GM19239 (cell line): ENCODE data around the gene ASIC4.
A peak's percentile ranks its signal among the peaks of the same experiment; 100 is the strongest.

Experiments
- DNase-seq: peaks from one replicate; pipeline ENCODE4 v3.0.0; 2011; ENCODE audit warnings: low spot score; ENCODE audit not compliant: insufficient read length
- FAIRE-seq: peaks from 2 replicates; lab custom pipeline; 2011; peaks lifted over from hg19 to GRCh38; lab: Jason Lieb, UNC

ASIC4 gene

DNA sequence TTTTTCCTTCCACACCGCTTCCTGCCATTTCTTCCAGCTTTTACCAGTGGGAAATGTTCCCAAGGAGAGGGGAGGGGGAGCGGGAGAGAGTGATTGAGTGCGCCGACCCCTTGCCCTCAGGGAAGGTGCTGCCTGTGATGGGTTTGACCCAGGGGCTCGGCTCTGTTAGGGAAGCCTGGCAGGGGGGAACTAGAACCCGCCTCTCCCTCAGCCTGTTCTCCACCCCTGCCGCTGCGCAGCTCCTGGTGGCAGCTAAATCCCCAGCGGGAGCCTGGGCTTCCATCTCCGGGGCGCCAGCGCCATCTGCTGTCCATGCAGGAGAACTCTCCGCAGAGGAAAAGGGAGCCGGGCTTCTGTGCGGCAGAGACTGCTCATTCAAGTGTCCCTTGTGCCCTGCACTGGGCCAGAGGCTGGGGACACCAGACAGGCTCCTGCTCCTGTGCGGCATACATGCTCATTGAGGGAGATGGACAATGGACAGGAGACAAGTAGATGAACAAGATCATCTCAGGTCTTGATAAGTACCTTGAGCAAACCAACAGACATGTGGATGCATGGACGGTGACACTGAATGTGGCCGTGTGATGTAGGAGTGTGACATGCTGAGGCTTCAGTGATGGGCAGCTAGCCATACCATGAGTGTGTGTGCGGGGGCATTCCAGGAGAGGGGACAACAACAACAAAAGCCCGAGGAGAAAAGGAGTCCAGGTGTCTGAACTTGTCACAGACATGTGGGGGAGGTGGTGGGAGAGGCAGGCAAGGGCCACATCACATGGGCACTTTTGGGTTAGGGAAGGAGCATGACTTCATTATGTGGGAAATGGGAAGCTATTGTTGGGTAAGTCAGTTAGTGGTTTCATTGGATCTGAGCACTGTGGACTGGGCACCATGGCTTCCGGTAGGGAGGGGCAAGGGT lies 16.0 kb downstream of the ASIC4 start:
- peak; percentile 64 for FAIRE-seq
- DNase-seq = peak; percentile 96

DNA sequence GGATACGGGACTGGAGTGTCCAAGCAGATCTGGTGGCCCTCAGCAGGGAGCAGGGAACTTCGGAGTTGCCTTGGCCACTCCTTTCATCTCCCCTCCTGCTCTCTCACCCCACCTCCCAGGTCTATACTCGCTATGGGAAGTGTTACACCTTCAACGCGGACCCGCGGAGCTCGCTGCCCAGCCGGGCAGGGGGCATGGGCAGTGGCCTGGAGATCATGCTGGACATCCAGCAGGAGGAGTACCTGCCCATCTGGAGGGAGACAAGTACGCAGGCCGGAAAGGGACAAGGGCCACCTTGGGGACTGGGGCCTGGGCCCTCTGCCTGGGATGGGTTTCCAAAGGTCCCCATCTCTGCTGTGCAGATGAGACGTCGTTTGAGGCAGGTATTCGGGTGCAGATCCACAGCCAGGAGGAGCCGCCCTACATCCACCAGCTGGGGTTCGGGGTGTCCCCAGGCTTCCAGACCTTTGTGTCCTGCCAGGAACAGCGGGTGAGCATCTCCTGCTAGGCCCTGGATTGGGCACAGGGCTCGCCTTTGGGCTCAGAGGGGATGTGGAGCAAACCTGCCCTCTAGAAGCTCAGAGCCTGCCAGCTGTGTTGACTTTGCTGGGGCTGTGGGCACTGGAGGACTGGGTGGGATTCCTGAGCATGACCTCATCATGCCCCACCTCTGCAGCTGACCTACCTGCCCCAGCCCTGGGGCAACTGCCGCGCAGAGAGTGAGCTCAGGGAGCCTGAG lies 17.5 kb downstream of the ASIC4 start:
- no peak for FAIRE-seq
- no peak for DNase-seq

DNA sequence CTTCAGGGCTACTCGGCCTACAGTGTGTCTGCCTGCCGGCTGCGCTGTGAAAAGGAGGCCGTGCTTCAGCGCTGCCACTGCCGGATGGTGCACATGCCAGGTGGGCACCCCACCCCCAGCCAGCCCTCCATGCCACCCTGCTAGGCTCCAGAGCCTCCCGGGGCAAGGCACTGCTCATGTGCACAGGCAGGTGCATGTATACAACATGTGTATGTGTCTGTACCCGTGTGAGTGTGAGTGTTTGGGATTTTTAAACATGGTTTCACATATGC lies 18.0 kb downstream of the ASIC4 start:
- DNase-seq = no peak
- FAIRE-seq = no peak

DNA sequence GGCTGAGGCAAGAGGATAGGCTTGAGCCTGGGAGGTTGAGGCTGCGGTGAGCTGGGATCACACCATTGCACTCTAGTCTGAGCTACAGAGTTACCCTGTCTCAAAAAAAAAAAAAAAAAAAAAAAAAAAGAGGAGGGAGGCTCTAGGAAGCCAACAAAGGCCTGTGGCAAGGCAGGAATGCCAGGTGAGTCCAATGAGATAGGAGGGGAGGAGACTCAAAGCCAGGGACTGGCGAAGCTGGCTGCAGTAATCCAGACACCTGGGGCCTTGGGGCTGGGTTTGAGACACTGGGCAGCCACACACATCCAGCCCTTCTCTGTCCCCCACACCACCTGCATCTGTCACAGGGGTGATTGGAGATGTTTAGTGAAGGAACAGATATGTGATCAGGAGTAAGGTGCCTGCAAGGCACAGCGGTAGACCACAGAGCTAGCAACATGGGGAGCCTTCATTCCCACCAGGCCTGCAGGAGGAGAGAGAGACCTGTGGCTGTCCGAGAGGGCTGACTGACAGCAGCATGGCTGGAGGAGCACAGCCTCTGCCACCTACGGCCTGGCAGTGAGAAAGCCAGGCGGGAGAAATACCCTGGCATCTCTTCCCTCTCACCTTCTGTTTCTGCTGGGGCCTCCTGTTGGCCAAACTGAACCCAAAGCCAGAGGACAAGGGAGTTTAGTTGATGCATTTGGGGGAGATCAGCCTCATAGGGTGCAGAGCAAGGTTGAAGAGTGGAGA lies 19.8 kb downstream of the ASIC4 start:
- DNase-seq (no peak), FAIRE-seq (no peak)

DNA sequence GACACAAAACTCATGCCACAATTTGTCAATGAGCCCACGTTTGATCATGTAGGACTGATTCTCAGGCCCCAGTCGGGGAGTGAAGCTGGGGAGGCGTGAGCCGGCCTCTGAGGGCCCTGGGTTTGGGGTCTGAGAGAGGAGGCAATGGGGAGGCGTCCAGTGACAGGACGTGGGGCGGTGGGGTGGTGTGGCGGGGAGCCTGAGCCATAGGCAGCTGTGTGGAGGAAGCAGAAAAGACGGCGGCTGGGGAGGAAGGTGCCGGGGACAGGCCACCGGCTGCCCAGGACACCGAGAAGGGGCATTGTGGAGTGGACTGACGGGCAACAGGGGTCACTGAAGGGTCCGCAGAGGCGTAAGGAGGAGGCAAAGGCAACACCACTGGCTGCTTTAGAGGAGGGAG lies 22.1 kb downstream of the ASIC4 start:
- FAIRE-seq = no peak
- DNase-seq = no peak

DNA sequence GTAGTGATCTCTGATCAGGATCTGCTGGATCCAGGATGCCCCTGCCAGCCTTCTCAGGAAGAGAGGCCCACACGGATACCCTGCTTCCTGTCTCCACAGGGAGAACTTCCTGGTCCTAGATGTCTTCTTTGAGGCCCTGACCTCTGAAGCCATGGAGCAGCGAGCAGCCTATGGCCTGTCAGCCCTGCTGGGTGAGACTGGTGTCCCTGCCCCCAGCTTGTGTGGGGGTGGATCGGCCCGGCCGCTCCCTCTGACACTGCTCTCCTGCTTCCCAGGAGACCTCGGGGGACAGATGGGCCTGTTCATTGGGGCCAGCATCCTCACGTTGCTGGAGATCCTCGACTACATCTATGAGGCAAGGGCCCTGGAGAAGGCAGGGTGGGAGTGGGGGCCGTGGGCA lies 22.7 kb downstream of the ASIC4 start:
- no peak for FAIRE-seq

DNA sequence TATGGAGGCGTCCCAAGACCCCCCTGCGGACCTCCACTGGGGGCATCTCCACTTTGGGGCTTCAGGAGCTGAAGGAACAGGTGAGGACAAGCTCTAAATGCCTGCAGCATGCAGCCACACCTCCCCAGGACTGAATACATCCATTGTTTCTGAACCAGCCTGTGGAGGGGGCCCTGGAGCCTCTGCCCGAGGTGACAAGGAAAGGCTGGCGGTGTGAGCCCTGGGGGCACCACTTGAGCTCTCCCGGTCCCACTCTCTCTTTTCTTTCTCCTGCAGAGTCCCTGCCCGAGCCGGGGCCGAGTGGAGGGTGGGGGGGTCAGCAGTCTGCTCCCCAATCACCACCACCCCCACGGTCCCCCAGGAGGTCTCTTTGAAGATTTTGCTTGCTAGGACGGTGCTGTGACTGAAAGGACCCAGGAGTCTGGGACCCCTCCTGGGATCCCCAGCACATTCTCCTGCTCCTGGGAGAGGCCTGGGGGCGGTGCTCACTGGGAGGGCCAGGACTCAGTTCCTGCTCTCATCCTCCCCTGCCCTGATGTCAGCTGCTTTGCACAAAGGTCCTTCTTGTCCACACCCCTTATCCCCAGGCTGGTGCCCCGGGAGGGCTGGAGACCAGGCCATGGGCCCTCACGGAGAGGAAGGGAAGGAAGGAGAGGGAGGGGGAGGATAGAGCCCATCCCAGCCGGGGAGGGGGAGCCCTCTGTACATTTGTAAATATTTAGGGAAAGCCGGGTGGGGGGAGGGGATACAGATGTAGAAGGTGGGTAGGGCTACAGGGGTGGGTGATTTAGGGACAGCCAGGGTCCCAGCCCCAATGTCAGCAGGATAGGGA lies 23.6 kb downstream of the ASIC4 start:
- FAIRE-seq = no peak
- DNase-seq = no peak

More for the DNA sequence above, 22.7 kb downstream of the ASIC4 start:
- DNase-seq = no peak

DNA sequence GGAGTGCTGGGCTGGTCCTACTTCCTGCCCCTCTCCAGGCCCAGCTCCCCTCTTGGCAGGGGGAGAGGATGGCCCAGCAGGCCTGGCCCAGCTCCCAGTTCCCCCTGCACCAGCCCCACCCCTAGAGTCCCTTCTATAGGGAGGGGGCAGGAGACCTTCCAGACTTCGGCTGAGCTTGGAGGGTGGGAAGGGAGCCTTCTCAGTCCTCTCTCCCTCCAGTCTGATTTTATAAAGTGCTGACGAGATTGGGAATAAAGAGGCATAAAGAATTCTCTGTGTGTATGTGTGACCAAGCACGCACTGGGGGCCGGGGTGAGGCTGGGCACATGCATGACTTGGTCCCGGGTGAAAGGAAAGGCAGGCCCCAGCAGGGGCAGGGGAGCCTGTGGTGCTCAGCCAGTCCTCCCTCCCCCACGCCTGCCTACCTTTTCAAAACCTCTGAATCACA lies 24.2 kb downstream of the ASIC4 start:
- no peak for FAIRE-seq
- DNase-seq = no peak

DNA sequence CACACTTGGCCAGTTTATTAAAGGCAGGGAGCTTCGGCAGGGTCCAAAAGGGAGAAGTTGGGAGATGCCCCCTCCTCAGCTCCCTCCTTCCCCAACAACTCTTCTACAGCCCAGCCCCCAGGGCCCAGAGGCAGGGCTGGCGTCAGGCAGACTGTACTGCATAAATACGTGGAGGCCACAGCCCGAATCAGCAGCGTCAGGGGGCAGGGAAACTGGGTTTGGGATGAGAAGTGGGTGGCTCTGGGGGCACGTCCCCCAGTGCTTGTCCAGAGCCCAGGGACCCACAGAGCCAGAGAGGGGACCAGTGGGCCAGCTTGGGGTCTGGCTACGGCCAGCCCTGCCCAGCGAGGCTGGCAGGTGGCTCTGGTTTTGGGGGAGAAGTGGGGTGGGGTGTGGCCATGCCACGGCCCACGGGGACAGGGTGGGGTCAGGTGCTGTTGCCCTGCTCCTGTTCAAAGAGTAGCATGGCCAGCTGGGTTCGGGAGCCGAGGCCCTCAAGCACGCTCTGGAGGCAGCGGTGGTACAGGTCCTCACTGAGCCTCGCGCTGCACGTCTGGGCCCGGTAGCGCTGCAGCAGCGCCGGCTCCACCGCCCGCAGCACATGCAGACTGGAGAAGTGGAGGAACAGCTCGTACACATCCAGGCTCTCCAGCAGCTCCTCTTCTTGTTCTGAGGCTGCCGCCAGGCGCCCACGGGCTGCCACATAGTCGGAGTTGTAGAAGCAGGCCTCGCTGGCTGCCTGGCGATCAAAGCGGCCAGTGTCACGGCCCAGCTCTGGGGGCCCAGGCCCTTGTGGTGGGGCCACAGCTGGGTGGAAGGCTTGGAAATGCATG lies 24.9 kb downstream of the ASIC4 start:
- FAIRE-seq (no peak), DNase-seq (no peak)

DNA sequence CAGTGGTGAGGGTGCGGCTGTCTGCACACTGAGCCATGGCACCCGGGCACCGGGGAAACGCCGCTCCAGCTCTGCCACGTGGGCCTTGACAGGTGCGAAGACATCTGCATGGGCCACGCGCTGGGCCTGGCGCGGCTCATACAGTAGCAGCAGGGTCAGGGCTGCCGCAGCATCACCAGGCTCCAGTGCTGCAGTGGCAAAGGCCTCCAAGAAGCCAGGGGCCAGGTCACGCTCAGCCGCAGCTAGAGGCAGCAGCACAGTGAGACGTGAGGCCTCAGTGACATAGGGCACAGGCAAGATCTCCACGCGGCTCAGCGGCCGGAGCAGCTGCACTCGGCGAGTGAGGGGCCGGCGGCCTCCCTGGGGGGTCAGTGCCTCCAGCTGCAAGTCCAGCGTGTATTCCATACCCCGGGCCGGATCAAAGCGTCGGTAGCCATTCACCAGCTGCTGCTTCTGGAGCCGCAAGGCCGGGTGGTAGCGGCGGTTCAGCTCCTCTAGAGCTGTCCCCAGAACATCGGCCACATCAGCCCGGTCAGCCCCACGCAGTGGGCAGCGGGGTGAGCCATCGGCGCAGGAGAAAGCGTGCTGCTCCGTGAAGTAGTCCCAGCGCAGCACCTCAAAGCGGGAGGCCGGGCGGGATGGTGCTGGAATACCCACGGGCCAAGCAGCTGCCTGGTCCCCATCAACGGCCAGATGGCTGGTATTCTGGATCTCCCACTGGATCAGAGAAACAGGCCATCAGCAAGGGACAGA lies 25.8 kb downstream of the ASIC4 start:
- DNase-seq = no peak
- FAIRE-seq = no peak

DNA sequence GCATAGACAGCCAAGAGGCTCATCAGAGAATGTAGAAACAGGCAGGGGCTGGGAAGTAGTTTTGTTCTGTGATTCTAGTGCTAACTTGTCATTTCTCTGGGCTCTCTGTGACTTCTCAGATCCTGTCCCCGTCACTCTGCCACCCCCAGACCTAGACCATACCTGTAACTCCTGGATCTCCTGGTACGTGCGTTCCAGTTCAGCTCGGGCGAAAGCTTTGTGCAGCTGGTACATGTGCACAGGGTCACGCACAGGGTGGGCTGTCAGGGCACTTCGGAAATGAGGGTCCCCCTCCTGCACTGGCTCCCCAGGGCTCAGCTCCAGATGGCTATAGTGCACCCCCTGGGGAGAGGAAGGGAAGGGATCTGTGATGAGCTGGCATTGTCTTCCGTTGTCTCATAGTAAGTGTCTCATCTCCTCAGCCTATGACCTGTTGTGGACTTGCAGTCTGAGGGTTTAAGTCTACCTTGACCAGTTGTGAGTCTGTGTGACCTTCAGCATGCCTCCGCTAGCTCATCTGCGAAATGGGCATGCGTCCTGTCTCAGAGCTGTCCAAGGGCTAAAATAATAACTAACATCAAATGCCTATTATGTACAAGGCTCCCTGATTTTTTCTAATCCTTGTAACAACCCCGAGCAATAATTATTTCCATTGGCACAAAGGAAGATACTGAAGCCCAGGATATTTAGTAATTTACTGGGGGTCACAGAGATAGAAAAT lies 26.7 kb downstream of the ASIC4 start:
- no peak for DNase-seq
- FAIRE-seq = peak; percentile 23

DNA sequence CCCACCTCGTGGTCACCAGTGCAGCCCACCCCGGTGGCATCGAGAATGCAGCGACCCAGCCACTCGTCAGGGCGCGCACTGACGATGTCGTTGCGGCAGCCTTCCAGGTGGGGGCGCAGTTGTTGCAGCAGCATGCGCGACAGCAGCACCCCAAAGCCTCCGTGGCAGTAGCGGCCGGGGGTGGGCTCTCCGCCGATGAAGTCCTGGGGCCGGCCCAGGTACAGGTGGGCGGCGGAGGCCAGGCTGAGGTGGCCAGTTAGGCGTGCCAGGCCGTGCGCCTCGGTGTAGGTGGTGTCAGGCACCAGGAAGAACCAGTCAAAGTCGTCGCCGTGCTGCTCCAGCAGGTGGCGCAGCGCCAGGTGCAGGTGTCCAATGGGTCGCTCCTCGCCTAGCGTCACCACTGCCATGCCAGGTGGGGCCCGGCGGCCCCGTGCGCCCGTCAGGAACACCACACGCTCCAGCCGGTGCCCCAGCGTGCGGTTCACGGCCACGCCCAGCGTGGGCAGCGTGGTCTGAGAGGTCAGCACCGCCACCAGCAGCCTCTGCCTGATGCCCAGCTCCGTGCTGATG lies 27.4 kb downstream of the ASIC4 start:
- FAIRE-seq (peak; percentile 92), DNase-seq (peak; percentile 94)

DNA sequence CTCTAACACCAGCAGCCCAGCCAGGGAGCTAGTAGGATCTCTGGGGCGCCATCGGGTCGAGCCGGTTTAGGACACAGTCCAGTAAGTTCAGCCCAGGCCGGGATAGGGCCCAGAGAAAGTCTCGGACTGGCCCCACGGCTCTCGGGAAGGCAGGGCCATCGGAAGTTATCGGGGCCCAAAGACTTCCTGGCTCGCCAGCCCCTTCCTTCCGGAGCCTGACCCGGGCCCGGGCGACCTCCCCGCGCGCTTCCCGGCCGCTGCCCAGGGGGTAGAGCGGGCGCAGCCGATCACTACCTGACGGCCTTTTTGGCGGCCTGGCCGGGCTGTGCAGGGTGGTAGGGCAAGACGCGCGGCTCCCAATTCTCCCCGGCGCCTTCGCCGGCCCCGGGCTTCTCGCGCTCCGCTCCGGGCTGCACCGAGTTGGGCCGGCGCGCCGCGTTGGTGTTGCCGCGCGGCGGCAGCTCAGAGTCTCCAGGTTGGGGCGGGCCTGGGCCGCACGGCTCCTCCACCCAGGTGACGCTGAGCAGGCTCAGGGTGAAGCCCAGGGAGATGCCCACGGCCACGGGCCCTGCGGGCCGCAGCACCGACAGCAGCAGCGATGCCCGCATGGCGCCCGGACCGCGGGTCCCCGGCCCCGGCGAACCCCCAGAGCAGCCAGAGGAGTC lies 28.8 kb downstream of the ASIC4 start:
- peak; percentile 46 for DNase-seq
- FAIRE-seq = peak; percentile 86

DNA sequence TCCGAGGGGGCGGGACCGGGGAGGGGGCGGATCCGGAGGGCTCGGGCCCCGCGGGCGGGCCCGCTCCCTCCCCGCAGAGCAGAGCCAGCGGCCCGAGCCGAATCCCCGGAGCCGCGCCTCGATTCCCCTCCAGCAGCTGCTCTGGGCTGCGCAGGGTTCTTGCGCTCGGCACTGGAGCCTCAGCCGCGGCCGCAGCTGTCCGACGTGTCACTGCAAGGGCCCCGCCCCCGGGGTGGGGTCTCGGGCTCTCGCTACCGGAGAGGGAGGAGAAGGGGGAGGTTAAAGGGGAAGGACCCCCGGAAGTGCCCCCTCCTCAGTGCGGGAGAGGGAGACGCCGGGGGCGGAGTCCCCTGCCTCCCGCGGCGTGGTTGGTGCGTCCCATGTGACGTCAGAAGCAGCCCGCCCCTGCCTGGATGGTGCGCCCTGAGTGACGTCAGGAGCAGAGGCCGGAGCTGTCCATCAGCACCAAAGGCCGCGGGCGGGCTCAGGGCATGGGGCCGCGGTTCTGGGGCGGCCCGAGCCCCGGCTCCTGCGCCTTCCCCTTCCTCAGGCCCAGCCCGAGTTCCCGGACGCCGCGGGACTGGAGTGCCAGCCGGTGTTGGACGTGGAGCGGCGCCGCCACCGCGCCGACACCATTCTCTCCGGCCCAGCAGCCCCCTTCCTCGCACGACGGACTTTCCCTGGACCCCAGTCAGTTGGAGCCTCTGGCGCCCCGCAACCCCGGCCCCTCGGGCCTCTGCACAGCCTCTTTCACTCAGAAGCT lies 29.5 kb downstream of the ASIC4 start, which contains the start of the genes CHPF and TMEM198:
Gene CHPF, minus strand, starts transcription at position 214 of the 763 bp plus-strand sequence. CDS start 271 bp downstream, outside the sequence.
Gene TMEM198, plus strand, starts transcription at position 433 of the 763 bp plus-strand sequence. CDS start 700 bp downstream, outside the sequence.
- peak; percentile 99 for FAIRE-seq
- DNase-seq = peak; percentile 99

DNA sequence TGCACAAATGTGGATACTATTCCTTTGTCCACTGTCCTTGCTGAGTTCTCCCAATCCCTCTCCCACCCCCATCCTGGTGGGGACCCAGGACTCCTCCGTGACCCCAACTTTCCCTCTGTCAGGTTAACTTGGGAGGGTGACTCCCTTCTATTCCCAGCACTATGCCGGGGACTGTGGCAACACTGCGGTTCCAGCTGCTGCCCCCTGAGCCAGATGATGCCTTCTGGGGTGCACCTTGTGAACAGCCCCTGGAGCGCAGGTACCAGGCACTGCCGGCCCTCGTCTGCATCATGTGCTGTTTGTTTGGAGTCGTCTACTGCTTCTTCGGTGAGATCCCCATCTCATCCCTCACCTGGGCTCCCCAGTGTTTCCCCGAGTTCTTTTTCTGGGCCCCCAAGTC lies 30.3 kb downstream of the ASIC4 start:
- FAIRE-seq (no peak), DNase-seq (no peak)
